ENCODE measurements around the gene POT1. TPM values are rescaled to one million over a fixed set of nuclear protein-coding genes. Genes with fewer than 3 reads are reported as not detected.
A peak's percentile ranks its signal among the peaks of the same experiment; 100 is the strongest.

POT1 gene
- total RNA-seq, 1 experiment from 2014 or later = 20.2 TPM

DNA sequence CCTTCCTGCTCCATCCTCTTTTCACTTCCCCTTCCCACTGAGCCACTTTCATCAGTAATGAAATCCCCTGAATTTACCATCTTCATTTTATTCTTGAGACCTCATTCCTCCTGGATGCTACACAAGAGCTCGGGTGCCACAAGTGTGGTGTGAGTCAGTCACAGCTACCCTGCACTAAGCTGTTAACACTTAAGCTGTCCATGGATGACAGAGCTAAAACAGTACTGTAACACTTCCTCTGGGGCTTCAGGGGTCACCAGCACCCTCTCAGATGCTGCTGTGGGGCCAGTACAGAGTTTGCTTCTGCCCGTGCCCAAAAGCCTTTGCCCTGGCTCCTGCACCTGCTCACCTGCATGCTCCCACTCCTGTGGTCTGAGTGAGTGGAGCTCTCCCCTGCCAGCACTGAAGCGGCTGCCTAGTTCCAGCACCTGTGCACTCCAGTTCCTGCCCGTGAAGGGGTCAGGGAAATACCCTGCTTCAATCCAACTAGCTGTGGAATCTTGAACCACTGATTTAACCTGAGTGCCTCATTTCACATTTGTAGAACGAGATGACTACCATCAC is 71.9 kb downstream of the POT1 start:
- ATAC-seq = peak; percentile 71
- Mint-ChIP-seq H3K27me3 (ENCODE audit: low read depth) (no peaks in the 10 kb centered on the region), H3K4me3 (no peak overlapping the region), H3K36me3 (no peaks in the 10 kb centered on the region), H3K27ac (peak overlapping the region; percentile 58), H3K9me3 (no peaks in the 10 kb centered on the region), H3K4me1 (peaks cover 2% of the 10 kb centered on the region; the same call in 1 of the 2 replicates)
- DNase-seq (ENCODE audit: low spot score) = no peak
- TF ChIP-seq, protein P1, sequence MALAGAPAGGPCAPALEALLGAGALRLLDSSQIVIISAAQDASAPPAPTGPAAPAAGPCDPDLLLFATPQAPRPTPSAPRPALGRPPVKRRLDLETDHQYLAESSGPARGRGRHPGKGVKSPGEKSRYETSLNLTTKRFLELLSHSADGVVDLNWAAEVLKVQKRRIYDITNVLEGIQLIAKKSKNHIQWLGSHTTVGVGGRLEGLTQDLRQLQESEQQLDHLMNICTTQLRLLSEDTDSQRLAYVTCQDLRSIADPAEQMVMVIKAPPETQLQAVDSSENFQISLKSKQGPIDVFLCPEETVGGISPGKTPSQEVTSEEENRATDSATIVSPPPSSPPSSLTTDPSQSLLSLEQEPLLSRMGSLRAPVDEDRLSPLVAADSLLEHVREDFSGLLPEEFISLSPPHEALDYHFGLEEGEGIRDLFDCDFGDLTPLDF (CRISPR knock-in tag; IDR thresholded peaks at IDR 0.05) = no peak
- TF ChIP-seq ZBTB21 (CRISPR knock-in tag; IDR thresholded peaks at IDR 0.05; ENCODE audit: borderline replicate concordance) = no peak
- TF ChIP-seq NR2C2 (CRISPR knock-in tag; IDR thresholded peaks at IDR 0.05) = no peak
- ChIA-PET CTCF (interaction anchor here (0.5 to 1.5 kb wide), 6 partner anchors 14 to 1222 kb away, joined by 3 to 6 read pairs (median 4); no protein-coding TSS in a partner anchor), POLR2A (no interaction called here)

DNA sequence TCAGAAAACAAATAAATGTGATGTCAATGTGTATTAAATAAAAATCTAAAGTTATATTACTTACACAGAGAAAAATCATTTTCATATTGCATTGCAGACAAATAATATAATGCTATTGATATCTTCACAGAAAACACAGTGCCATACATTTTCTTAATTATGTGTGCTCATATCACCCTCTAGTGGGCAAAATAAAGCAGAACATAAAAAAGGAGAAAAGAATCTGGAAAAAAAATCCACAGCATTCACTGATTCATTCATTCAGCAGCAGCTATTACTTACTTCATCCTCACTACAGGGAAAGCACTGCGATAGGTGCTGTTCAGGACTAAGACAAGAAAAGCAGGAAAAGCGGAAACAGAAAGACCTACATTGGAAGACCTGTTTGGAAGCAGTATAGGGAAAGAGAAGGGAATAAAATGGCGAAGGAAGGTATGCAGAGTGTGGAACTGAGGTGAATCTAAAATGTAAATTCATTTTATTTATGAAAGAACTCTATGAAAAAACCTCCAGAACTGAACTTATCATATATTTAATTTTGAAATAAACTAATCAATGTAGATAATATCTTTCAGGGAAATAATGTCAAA is 73.2 kb downstream of the POT1 start:
- no peak overlapping the region for H3K27ac Mint-ChIP-seq
- H3K27me3 Mint-ChIP-seq (ENCODE audit: low read depth) = no peaks in the 10 kb centered on the region
- H3K4me1 Mint-ChIP-seq = peaks cover 2% of the 10 kb centered on the region; the same call in 1 of the 2 replicates
- no peak overlapping the region for H3K4me3 Mint-ChIP-seq
- CTCF ChIA-PET = interaction anchor here (0.6 to 1.3 kb wide), 5 partner anchors 13 to 480 kb away, joined by 3 to 6 read pairs (median 4); partner anchors contain the start of gene GPR37
- H3K36me3 Mint-ChIP-seq = peaks cover 2% of the 10 kb centered on the region; the same call in 1 of the 2 replicates
- POLR2A ChIA-PET = no interaction called here
- DNase-seq (ENCODE audit: low spot score) (no peak), ATAC-seq (peak; percentile 59)
- no peaks in the 10 kb centered on the region for H3K9me3 Mint-ChIP-seq
- TF ChIP-seq, protein P2, sequence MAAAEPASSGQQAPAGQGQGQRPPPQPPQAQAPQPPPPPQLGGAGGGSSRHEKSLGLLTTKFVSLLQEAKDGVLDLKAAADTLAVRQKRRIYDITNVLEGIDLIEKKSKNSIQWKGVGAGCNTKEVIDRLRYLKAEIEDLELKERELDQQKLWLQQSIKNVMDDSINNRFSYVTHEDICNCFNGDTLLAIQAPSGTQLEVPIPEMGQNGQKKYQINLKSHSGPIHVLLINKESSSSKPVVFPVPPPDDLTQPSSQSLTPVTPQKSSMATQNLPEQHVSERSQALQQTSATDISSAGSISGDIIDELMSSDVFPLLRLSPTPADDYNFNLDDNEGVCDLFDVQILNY (CRISPR knock-in tag; IDR thresholded peaks at IDR 0.05) = no peak
- no peak for TF ChIP-seq NFE2L1 (CRISPR knock-in tag; IDR thresholded peaks at IDR 0.05)
- TF ChIP-seq NR1H2 (CRISPR knock-in tag; IDR thresholded peaks at IDR 0.05) = no peak
- TF ChIP-seq, protein P3, sequence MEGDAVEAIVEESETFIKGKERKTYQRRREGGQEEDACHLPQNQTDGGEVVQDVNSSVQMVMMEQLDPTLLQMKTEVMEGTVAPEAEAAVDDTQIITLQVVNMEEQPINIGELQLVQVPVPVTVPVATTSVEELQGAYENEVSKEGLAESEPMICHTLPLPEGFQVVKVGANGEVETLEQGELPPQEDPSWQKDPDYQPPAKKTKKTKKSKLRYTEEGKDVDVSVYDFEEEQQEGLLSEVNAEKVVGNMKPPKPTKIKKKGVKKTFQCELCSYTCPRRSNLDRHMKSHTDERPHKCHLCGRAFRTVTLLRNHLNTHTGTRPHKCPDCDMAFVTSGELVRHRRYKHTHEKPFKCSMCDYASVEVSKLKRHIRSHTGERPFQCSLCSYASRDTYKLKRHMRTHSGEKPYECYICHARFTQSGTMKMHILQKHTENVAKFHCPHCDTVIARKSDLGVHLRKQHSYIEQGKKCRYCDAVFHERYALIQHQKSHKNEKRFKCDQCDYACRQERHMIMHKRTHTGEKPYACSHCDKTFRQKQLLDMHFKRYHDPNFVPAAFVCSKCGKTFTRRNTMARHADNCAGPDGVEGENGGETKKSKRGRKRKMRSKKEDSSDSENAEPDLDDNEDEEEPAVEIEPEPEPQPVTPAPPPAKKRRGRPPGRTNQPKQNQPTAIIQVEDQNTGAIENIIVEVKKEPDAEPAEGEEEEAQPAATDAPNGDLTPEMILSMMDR (IDR thresholded peaks at IDR 0.05) = peak; percentile 48
- TF ChIP-seq, protein P4, sequence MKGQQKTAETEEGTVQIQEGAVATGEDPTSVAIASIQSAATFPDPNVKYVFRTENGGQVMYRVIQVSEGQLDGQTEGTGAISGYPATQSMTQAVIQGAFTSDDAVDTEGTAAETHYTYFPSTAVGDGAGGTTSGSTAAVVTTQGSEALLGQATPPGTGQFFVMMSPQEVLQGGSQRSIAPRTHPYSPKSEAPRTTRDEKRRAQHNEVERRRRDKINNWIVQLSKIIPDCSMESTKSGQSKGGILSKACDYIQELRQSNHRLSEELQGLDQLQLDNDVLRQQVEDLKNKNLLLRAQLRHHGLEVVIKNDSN (CRISPR knock-in tag; IDR thresholded peaks at IDR 0.05) = no peak
- TF ChIP-seq MYBL2 (CRISPR knock-in tag; IDR thresholded peaks at IDR 0.05) = no peak
- no peak for TF ChIP-seq CREB1 (CRISPR knock-in tag; IDR thresholded peaks at IDR 0.05)

DNA sequence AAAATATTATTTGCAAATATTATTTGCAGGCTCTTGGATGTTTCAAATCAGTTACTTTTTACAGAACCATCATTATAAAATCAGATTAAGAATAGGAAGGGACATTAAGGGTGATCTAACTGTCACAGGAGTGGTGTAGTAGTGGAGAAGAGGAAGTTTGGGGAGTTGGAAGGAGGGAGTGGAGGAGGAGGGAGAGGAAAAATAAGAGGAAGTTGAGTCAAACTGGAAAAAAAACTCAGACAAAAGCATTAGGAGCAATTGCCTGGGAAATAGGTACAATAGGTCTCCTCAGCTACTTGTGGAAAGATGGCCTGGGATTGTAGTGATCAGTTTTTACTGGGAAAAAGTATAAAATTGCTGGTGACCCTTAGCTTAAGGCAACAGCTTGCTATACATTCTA is 86.3 kb downstream of the POT1 start:
- ATAC-seq = no peak
- Mint-ChIP-seq H3K9me3 (no peaks in the 10 kb centered on the region), H3K4me3 (no peak overlapping the region), H3K4me1 (peaks cover 4% of the 10 kb centered on the region), H3K36me3 (0 out of 2 replicates have a peak, but pooled peaks cover 3% of the 10 kb centered on the region), H3K27ac (no peak overlapping the region; the same call in 1 of the 2 replicates), H3K27me3 (ENCODE audit: low read depth) (no peaks in the 10 kb centered on the region)
- DNase-seq (ENCODE audit: low spot score) = no peak
- ChIA-PET POLR2A (no interaction called here), CTCF (interaction anchor here (0.9 kb wide), 1 partner anchor 14 kb away, joined by 3 read pairs; no protein-coding TSS in a partner anchor)
- TF ChIP-seq ZNF423 (CRISPR knock-in tag; IDR thresholded peaks at IDR 0.05) = no peak
- no peak for TF ChIP-seq SOX15 (CRISPR knock-in tag; IDR thresholded peaks at IDR 0.05)
- TF ChIP-seq, protein P2 (CRISPR knock-in tag; IDR thresholded peaks at IDR 0.05) = no peak
- no peak for TF ChIP-seq ATF1 (CRISPR knock-in tag; IDR thresholded peaks at IDR 0.05)
- TF ChIP-seq PRRX2 (CRISPR knock-in tag; IDR thresholded peaks at IDR 0.05) = no peak

Data from WTC11 (cell line).